Fibroblast of the aortic adventitia (primary cell): ENCODE measurements around the gene ARL14EPL. TPM values are rescaled to one million over a fixed set of nuclear protein-coding genes. Genes with fewer than 3 reads are reported as not detected.

ENCODE experiments used
- DNase-seq: peaks from one replicate; pipeline ENCODE4 v3.0.0-alpha.2; 2010; ENCODE audit warnings: low read depth
- H3K4me3 ChIP-seq: 2 replicates; pipeline ENCODE4 v1.5.1; 2011; ENCODE audit warnings: low read depth, mild to moderate bottlenecking, control low read depth, low read length, moderate library complexity
- total RNA-seq: library from RNA; depleted of rRNA; stranded (reverse); fragments of >200 nt; gene quantifications from 2 replicates; pipeline ENCODE4 v1.2.3, GENCODE V29; 2012; ENCODE audit warnings: low replicate concordance
- TF ChIP-seq, protein P1 (sequence below): IDR thresholded peaks from 2 replicates; pipeline ENCODE4 v1.5.1; 2011; ENCODE audit warnings: mild to moderate bottlenecking, low read length, control low read depth, inconsistent platforms; ENCODE audit not compliant: insufficient read depth

Gene ARL14EPL
- total RNA-seq, 1 donor: 0.18 TPM

DNA sequence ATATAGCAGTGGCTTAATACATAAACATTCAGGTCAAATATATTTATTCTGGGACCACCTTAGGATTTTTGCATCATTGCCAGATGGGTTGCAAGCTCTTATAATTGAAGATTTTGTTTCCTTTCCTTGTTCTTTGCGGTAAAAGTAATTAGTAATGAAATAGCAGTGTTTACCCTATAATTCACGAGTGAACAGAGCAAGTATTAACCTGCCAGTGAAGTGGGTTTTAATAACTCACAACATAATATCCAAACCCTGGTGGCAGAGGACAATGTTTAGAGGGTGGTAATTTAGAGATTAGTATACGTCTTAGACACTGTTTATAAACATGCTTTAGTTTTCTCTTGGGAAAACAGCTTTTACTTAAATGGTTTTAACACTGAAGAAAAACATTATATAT, 11.8 kb downstream of the ARL14EPL start:
- DNase-seq: no peak
- H3K4me3 ChIP-seq: no peak overlapping the region
- TF ChIP-seq, protein P1, sequence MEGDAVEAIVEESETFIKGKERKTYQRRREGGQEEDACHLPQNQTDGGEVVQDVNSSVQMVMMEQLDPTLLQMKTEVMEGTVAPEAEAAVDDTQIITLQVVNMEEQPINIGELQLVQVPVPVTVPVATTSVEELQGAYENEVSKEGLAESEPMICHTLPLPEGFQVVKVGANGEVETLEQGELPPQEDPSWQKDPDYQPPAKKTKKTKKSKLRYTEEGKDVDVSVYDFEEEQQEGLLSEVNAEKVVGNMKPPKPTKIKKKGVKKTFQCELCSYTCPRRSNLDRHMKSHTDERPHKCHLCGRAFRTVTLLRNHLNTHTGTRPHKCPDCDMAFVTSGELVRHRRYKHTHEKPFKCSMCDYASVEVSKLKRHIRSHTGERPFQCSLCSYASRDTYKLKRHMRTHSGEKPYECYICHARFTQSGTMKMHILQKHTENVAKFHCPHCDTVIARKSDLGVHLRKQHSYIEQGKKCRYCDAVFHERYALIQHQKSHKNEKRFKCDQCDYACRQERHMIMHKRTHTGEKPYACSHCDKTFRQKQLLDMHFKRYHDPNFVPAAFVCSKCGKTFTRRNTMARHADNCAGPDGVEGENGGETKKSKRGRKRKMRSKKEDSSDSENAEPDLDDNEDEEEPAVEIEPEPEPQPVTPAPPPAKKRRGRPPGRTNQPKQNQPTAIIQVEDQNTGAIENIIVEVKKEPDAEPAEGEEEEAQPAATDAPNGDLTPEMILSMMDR: no peak

DNA sequence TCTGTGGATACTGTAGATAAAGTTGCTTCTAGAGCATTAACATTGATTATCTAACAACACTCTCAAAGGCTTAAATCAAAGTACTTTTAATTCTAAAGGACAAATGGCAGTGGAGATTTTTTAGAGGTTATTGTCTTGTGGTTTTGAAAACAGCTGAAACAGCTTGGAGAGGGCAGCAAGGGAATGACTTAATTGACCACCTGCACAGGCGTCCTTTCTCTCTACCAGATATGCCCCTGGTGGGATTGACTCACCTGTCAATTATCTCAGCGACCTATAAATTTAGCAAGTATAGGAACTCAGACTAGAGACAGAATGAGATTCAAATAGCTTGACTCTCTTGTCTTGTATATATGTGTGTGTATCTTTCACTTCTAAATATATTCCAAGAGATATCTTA, 13.5 kb downstream of the ARL14EPL start:
- no peak overlapping the region for H3K4me3 ChIP-seq
- TF ChIP-seq, protein P1: no peak
- no peak for DNase-seq

DNA sequence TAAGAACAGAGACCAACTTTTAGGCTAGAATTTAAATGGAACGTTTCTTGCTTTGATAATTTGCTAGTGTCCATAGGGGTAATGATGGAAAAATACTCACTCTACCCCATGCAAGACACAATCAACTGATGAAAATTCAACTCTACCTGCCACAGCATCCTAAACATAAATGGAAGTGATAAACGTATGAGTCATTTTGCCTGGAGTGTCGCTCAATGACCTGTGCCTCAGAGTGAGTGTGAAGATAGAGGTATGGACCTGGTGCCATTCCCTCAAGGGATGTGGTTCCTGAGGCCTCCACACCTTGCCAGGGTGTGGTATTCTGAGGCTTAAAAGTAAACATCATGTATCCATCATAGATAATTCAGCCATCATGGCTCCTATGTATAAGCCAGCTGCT, 14.0 kb downstream of the ARL14EPL start:
- no peak overlapping the region for H3K4me3 ChIP-seq
- no peak for DNase-seq
- TF ChIP-seq, protein P1: no peak

DNA sequence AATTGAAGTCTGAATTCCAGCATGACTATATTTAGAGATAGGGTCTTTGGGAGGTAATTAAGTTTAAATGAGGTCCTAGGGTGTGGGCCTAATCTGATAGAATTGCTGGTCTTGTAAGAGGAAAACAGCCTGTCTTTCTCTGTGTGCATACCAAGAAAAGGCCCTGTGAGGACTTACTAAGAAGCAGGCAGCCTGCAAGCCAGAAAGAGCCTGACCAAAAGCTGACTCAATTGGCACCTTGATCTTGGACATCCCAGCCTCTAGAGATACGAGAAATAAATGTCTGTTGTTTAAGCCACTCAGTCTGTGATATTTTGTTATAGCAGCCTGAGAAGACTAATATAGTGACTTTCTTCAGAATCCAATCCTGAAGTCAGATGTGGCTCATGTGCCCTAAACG, 14.6 kb downstream of the ARL14EPL start:
- TF ChIP-seq, protein P1: no peak
- DNase-seq: no peak
- H3K4me3 ChIP-seq: no peak overlapping the region

DNA sequence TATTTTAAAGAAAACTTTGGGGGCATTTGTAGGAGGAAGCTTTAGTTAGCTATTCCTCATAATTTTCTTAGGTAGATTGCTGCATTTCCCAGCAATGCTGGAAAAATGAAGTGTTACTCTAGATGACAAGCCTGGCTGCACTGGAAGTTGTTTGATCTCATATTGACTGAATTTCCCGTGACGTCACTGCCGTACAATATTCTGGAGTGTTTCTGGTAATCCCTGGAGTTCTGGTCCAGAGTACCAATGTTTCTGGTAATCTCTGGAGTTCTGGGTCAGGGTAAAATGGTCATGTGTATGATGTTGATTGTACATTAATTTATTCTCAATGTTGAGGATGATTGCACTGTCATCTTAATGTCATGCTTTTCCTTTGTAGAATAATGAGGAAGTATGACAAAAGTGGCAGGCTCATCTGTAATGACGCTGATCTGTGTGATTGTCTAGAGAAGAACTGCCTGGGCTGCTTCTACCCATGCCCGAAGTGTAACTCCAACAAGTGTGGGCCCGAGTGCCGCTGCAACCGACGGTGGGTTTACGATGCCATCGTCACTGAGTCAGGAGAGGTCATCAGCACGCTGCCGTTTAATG, 26.2 kb downstream of the ARL14EPL start:
- TF ChIP-seq, protein P1: no peak
- DNase-seq: no peak
- no peak overlapping the region for H3K4me3 ChIP-seq

DNA sequence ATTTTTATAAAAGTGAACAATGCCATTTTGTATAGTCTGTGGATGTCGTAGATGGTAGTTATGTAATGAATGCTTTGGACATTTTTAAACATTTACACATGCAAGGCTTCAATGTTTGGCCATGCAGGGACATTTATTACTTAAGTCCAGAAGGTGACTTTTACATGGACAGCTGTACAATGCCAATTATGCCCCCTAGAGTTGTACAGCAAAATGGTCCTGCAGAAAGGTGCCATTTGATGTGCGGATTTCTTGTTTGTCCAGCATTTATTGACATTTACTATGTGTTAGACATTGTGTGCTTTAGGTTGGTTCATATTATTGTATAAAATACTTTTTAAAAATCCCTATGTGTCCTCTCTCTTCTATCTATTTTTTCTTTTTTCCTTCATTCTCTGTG, 30.1 kb downstream of the ARL14EPL start:
- H3K4me3 ChIP-seq: no peak overlapping the region
- DNase-seq: no peak
- TF ChIP-seq, protein P1: no peak

DNA sequence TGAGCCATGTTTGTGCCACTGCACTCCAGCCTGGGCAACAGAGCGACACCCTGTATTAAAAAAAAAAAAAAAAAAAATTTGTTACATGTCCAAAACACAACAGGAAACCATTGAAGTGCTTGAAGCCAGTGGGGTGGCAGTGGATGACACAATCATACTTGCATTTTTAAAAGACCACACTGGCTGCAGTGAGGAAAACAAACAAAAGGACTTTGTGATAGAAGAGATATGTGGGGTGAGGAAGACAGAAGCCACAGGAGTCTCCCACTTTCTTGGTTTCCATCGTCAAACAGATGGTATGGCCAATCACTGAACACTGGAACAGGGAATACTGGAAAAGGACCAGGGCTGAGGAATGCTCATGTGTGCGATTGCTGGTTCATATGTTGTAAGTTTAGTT, 31.7 kb downstream of the ARL14EPL start:
- TF ChIP-seq, protein P1: no peak
- no peak overlapping the region for H3K4me3 ChIP-seq
- DNase-seq: no peak
